Glomerular endothelial cell (primary cell): ENCODE results near the gene CPNE1. TPM values are rescaled to one million over a fixed set of nuclear protein-coding genes. Genes with fewer than 3 reads are reported as not detected.

Experiments
- DNase-seq: peaks from one replicate; pipeline ENCODE4 v3.0.0-alpha.2; 2011; ENCODE audit warnings: low read depth, low spot score; ENCODE audit errors: extremely low read depth
- total RNA-seq: library from RNA; depleted of rRNA; stranded (reverse); fragments of >200 nt; gene quantifications from 2 replicates; pipeline ENCODE4 v1.2.3, GENCODE V29; 2015

Gene CPNE1
- total RNA-seq, 1 donor from 2014 or later: 149 TPM

DNA sequence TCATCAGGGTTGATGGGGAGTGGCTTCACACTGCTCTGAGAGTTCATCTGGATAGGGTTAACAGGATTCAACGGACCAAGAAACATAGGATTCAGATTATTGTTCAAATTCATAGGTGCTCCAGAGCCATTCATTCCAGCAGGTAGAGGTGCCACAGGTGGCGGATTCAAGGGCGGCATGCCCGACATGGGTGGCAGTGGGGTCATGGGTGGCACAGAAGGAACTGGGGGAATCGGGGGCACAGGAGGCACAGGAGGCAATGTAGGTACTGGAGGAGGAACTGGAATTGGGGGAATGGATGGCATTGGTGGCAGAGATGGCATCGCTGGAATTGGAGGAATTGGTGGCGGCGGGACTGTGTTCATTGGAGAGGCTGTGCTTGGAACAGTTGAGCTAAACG, 10.3 kb downstream of the CPNE1 start:
- no peak for DNase-seq

DNA sequence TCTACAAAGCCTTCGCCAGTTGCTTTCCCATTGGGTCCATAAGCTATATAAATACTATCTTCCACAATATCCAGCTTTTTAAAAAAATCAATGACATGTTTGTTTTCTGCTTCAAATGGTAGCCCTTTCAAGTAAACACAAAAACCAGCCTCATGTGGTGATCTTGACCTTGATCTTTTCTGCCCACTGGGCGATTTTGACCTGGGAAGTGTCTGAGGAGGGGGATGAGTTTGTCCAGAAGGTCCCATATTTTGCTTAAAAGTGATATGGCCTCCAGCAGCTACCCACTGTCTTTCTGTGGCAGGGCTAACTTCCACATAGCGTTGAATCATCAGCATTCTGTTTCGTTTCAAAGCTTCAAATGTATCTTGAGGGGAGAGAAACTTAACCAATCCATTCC, 10.8 kb downstream of the CPNE1 start:
- no peak for DNase-seq

DNA sequence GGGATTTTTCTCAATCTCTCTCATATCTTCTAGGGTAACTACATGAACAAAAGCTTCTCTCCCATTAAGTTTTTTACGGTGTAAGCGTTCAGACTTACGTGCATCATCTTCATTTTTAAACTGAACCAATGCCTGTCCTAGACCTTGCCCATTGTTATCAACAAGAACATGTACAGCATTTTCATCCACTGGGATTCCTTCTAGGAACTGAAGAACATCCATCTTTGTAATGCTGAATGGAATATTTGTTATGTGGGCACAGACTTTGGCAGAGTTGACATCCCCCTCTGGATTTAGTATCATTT, 11.3 kb downstream of the CPNE1 start:
- no peak for DNase-seq

DNA sequence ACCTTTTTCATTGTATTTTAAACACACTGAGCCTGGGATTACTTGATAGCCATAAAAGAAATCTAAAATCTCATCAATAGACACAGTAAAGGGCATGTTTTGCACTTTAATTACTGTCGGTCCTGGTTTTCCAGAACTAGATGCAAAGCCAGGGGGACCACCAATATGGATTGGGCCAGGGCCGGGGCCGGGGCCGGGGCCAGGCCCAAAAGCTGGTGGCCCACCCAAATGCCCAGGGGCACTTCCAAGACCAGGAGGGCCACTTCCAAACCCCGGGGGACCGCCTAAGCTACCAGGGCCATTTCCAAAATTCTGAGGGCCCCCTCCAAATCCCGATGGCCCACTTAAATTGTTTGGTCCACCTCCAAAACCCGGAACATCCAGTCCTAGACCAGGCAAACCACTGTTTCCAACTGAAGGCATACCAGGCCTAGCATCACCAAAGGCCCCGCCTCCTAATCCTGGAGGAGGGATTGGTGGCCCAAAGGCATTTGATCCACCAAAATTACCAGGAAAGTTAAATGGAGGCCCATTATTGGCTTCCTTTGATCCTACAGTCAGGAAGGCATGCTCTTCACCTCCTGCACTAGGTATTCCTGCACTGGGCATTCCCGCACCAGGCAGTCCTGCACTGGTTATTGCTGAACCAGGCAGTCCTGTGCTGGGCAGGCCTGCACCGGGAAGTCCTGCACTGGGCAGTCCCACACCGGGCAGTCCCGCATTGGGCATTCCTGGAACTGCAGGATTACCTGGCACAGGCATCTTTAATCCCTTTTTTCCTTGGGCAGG, 11.9 kb downstream of the CPNE1 start:
- no peak for DNase-seq

DNA sequence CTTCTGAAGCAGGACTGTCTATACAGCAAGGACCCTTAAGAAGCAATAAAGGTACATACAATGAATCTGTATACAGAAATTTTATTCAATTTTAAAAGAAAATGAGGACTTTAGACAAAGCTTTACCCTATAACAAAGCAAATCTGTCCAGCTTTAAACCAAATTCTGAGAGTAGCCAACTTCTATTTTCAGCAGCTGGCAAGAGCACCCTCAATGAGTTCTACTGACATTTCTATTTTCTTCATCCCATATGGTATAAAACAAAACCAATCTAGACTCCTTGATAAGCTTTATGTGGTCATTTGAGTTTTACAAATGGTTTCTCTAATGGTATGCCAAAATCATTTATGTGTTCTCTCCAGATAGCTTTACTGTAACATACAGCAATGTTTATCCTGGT, 12.7 kb downstream of the CPNE1 start:
- no peak for DNase-seq

DNA sequence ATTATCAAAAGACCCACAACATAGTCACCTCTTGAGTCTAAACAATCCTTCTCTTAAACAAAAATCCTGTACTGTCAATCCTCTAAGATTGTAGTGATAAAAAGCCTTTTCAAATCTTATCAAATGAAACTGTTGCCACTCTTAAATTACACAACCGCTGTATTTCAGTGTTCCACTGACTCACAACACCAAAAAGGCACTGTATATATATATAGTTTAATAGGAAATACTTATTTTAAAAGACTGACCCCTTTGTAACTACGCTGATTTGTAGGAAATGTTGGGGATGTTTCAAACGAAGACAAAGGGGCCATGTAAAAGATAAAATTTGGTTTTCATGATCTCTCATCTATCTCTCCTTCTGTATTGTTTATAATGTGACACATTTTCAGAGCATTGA, 14.1 kb downstream of the CPNE1 start:
- no peak for DNase-seq

DNA sequence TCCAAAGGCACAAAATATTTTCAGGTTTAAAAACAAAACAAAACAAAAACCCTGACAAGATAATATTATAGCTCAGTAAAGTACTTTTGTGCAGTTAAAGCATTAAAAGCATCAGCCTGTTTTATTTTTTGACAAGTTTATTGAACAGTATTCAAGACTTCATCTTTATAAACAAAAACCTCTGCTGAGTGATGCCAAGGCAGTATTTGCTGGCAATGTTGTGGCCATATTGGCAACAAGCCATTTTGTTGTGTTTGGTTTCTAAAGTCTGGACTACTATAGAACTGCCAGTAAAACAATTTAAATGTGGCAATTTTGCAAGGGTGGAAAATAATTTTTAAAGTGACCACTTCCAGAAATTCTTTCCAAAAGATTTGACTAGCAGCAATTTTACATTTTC, 15.9 kb downstream of the CPNE1 start:
- DNase-seq: no peak

DNA sequence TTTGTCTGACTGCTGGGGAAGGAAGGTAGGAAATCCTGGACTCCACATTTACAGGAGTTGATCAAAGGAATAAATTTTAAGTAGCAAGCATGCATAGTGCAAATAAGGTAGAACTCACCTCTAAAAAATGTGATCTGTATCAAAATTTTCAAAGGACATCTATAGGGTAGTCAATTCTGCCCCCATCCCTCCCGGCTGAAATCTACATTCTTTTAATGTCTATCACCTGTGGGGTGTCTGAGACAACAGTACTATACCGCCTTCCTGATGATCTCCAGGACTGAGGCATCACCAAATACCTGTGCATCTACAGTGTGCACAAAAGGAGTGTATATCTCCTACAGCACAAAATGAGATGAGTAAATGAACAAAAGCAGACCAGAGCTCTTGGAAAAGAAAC, 19.9 kb downstream of the CPNE1 start:
- no peak for DNase-seq

DNA sequence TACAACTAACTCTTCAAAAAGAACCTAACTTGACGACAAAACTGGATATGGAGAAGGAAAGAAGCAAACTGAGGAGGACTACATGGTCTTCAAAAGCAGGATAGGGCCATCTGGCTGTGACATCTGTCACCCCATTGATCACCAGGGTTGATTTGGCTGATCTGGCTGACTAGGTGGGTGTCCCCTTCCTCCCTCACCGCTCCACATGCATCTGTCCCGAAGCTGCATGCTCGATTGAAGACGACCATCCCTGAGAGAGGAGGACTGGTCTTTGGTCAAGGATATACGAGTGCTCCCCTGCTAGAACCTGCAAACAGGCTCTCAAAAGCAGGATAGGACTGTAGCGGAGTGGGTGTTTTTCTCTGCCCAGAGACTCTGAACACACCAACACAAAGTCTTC, 21.7 kb downstream of the CPNE1 start:
- DNase-seq: no peak

DNA sequence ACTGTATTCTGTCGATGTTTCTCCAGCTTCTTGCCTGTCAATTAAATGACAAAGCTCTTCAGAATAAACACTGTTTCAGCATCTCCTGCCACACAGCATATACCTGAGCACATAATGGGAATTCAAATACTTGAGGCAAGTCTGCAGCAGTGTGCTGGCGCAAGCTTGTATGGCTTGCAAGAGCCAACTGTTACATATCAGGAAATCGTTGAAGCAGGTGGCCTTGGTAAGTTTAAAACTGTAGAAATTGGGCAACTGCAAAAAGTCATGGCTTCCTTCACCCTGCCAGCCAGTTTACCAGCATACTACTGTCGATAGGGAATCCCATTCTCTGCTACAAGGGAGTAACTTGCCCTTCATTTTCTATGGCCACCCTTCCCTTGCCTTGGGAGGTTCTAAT, 23.0 kb downstream of the CPNE1 start:
- no peak for DNase-seq

DNA sequence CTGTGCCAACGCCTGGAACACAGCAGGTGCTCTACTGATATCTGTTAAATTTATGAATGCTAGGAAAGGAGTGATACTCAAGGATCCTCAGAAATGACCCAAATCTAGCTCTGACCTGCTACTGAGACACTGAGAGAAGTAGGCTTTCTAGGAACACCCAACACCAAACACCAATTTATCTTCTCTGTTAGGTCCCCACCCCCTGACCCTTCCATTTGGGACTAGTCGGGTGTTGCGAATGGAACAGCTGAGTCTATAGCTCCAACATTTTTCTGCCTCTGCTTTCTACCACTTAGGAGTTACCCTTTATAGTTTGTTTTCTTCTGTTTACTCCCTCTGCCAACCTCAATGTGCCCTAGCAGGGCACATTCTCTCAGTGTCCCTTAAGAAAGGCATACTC, 24.0 kb downstream of the CPNE1 start:
- no peak for DNase-seq

DNA sequence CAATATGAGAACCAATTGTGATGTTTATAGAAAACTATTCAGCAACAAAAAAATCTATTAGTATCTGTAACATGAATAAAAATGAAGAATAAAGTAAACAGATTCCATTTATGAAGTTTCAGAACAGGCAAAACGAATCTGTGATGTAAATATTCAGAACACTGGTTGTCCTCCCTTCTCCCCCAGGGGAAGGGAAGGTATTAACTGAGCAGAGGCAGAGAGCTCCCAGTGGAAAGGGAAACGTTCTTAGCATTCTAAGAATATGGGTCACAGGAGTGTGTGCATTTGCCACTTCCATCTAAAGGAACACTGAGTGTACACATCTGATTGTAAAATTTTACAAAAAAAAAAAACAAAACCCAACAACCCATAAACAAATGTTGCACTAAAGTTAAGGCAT, 25.9 kb downstream of the CPNE1 start:
- no peak for DNase-seq

DNA sequence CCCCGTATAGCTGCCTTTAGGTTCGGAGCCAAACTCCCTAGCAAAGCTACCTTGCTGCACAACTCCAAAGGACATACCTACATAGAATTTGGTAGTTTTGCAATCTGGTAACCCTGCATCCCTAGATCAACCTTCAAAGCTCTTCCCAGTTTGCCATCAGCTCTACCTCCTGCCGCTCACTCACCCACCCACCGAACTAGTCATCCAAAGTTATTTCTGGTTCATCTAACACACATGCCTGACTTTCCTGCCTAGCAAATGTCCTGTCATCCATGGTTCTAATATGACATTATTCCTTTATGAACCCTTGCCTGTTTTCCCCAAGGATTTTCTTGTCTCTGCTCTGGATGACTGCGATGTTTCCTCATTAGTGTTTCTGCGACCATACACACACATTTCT, 27.4 kb downstream of the CPNE1 start:
- no peak for DNase-seq

DNA sequence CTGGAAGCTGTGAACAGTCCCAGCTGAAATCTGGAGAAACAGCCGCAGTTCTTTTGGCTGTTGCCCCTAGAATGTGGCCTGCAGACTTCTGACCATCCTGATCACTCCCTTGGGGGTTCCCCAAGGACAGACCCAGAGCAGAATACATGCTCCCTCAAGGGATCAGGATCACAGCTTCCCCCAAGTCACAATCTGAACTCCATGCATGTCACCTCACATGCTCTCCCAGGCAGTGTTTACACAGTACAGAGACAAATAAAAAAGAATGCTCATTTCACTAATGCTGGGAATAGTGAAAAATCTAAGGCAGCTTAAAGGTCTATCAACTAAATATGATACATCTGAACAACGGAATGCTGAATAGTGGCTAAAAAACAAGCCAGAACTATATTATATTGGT, 28.6 kb downstream of the CPNE1 start:
- no peak for DNase-seq

DNA sequence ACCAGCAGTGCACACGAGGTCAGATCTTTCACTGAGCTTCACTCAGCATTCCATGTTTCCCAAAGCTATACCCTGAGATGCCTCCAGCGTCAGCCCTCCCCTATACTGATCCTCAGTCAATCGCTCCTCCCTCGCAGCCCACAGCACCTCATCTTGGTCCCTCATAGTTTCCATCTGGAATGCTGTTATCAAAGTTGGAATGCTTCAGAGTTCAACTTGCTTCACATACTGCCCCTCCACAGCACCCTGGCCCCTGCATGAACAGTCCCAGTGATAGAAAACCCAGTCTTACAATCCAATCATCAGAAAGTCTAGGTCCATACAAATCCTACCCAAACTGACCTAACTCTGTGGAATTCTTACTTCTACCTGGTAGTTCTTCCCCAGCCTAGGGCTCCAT, 29.0 kb downstream of the CPNE1 start:
- DNase-seq: no peak

DNA sequence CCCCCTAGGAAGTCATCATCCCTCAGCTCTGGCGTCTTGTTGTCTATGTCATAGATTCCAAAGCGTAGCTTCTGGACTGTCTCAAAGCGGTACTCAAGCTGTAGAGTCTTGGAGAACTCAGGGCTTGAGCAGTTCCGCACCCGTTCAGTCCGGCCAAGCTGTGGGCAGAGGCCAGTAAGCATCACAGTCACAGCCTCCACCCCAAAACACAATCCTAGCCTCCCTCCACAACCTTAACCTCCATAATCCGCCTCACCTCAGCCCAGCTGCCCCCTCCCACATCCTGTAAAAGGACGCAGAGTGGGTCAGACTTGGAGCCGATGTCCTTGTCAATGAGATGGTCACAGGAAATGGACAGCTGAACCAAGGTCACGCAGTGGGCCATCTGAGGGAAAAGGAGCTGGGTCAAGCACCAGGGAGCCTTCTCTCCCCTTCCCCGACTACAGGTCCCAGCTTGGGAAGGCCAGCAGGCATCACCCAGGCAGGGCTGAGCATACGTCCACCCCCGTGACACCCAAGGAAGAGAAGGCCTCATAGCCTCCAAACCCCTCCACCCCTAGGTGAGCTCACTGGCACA, 32.1 kb downstream of the CPNE1 start:
- DNase-seq: no peak

DNA sequence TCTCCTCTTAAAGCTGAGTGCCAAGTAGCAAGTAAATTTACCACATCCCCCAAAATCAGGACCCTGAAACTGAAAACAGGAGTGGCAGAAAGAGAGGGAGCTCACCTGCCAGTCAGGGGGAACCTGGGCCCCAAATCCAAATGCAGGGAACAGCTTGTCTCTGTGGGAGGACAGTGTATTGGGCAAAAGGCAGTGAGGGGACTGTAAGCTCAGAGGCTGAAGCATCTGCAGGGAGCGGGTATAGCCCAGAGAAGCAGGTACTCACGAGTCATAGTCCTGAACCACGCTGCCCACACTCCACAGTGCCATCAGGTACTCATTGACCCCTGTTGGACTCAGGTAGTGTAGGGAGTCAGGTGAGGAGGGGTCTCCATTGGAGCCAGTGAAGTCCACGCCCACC, 34.1 kb downstream of the CPNE1 start:
- no peak for DNase-seq

DNA sequence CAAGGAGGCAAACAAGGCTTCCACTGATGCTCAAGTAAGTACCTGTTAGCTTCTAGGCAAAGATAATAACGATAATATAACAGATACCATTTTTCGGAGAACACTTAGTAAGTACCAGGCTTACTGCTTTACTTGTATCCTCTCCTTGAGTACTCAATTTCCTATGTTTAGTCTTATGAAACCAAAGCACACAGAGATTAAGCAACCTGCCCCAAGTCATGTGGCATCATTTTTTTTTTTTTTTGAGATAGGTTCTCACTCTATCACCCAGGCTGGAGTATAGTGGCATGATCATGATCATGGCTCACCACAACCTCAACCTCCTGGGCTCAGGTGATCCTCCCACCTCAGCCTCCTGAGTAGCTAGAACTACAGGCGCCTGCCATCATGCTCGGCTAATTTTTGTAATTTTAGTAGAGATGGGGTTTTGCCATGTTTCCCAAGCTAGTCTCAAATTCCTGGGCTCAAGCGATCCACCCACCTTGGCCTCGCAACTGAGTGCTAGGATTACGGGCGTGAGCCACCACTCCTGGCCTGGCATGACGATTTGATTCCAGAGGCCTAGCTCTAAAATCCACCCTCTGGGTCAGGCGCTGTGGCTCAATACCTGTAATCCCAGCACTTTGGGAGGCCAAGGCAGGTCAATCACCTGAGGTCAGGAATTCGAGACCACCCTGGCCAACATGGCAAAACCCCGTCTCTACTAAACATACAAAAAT, 35.1 kb downstream of the CPNE1 start:
- no peak for DNase-seq

DNA sequence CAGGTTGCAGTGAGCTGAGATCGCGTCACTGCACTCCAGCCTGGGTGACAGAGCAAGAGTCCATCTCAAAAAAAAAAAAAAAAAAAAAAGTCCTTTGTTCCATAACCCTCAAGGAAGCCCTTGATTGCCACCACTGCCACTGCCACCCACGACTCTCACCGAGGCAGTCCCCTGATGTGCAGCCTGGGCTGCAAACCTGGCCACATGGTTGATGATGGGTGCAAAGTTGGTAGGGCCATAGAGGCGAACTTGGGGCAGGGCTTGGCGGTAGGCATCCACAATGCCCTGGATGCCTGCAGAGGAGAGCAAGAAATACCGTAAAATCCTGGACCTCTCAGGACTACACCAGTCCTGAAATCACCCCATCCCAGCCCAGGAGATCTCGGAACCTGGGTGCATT, 37.6 kb downstream of the CPNE1 start:
- DNase-seq: no peak

DNA sequence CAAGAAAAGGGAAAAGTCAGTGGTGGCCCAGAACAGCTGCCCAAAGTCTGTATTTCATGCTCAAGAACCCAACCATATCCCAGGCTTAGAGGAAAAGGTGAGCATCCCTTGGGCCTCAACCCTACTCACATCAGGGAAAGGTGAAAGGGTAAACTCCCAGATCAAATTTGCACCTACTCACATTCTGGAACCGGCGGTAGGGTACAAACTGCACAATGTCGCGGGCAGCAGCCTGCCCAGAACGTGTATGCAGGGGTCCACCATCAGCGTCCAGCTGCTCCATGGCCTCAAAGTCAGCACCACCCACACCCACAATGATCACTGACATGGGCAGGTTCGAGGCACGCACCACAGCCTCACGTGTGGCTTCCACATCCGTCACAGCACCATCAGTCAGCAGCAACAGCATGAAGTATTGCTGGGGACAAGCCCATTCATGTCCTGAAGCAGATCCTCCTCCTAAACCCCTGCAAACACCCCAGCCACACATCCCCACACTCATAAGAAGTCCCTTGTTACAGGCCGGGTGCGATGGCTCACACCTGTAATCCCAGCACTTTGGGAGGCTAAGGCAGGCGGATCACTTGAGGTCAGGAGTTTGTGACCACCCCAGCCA, 38.2 kb downstream of the CPNE1 start:
- no peak for DNase-seq

DNA sequence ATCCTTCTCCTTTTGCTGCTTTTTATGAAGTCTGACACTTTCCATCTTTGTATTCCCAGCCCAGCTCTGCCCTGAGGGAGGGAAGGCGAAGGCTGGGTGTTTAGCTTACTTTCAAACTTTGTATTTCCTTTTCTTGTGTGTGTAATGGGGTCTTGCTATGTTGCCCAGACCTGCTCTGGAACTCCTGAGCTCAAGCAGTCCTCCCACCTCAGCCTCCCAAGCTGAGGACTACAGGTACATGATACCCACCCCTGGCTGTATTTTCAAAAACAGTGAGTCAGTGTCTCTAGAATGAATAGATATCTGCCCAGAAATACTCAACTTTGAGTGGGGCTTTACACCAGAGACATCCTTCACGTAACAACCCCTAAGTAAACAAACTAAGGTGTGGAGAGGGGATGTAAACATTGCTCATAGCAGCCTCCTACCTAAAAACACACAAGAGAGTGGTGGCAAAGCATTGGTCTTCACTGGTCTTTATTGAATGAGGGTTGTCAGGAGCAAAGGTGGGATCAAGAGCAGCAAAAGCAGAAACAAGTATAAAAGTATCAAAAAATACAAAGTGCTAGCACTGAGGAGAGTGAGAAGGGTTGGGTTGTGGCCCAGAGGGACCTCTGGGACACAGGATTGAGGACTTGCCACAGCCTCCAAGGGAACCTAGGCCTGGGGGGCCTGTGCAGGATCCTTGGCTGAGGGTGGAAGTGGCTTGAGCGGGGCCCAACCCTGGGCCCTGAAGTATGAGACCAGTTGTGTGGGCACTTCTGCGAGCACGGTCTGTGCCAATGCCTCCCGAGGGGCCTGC, 38.9 kb downstream of the CPNE1 start:
- no peak for DNase-seq
